Prostate gland (tissue), 2 donors: Measurements from ENCODE around the gene PCID2. TPM values are rescaled to one million over a fixed set of nuclear protein-coding genes. Genes with fewer than 3 reads are reported as not detected.

ENCODE experiments used
- DNase-seq: peaks from one replicate; pipeline ENCODE4 v3.0.0-alpha.2; 2019; ENCODE audit warnings: low spot score
- H3K27ac ChIP-seq, 2 donors: fragments of 200-600 bp; sonication (generic); 2 replicates each; pipeline ENCODE4 v1.5.1; 2017 to 2019
- H3K27me3 ChIP-seq: fragments of 200-600 bp; sonication (generic); replicated peaks from 2 replicates; pipeline ENCODE4 v1.5.1; 2019; ENCODE audit not compliant: insufficient read depth
- H3K36me3 ChIP-seq, 2 donors: fragments of 200-600 bp; sonication (generic); 1 replicate in 1 of 2; 2 replicates in 1 of 2; pipeline versions ENCODE4 v1.5.1 to v1.8.1; 2017 to 2019
- H3K4me1 ChIP-seq: fragments of 200-600 bp; sonication (generic); replicated peaks from 2 replicates; pipeline ENCODE4 v1.5.1; 2019
- H3K4me3 ChIP-seq, 2 donors: fragments of 200-600 bp; sonication (generic); 2 replicates each; pipeline ENCODE4 v1.5.1; 2017 to 2019
- H3K9me3 ChIP-seq: fragments of 200-600 bp; sonication (generic); 2 replicates; pipeline ENCODE4 v1.5.1; 2017
- POLR2A ChIP-seq: fragments of 450-650 bp; IDR thresholded peaks from one replicate; pipeline ENCODE4 v1.6.1; 2016; ENCODE audit warnings: antibody characterized with exemption, mild to moderate bottlenecking
- POLR2AphosphoS5 ChIP-seq: sonication (generic); formaldehyde crosslinking; IDR thresholded peaks from one replicate; pipeline ENCODE4 v1.6.1; 2017; ENCODE audit warnings: antibody characterized with exemption
- WGBS: methylation state at CpG from one replicate; pipeline ENCODE4 v1.1.5; 2018; 5-methylcytosine and 5-hydroxymethylcytosine counted together
- intact Hi-C: fragments of 100-400 bp; cut with DNase I; formaldehyde crosslinking; loops from one replicate; pipeline ENCODE4 v1.14.2; 2022
- total RNA-seq, 2 donors: library from RNA; depleted of rRNA; stranded (reverse); fragments of >200 nt; gene quantifications; one replicate each; pipeline ENCODE4 v1.1.0, GENCODE V29; 2016
- TF ChIP-seq, protein P1 (sequence below), 4 experiments: fragments of 200-600 bp in 2 of 4; fragments of 450-650 bp in 2 of 4; sonication (generic) in 2 of 4; IDR thresholded peaks; 1 replicate in 3 of 4; 2 replicates in 1 of 4; pipeline ENCODE4 v1.5.1; 2016 to 2019; ENCODE audit warnings: antibody characterized with exemption in 4 of 4, mild to moderate bottlenecking in 2 of 4, moderate library complexity in 2 of 4

The PCID2 gene
- total RNA-seq, 2 donors from 2014 or later = 47.7 to 48.6 TPM

- TF ChIP-seq POLR2AphosphoS5 (no peak), POLR2A (no peak)
- TF ChIP-seq, protein P1, sequence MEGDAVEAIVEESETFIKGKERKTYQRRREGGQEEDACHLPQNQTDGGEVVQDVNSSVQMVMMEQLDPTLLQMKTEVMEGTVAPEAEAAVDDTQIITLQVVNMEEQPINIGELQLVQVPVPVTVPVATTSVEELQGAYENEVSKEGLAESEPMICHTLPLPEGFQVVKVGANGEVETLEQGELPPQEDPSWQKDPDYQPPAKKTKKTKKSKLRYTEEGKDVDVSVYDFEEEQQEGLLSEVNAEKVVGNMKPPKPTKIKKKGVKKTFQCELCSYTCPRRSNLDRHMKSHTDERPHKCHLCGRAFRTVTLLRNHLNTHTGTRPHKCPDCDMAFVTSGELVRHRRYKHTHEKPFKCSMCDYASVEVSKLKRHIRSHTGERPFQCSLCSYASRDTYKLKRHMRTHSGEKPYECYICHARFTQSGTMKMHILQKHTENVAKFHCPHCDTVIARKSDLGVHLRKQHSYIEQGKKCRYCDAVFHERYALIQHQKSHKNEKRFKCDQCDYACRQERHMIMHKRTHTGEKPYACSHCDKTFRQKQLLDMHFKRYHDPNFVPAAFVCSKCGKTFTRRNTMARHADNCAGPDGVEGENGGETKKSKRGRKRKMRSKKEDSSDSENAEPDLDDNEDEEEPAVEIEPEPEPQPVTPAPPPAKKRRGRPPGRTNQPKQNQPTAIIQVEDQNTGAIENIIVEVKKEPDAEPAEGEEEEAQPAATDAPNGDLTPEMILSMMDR (IDR thresholded peaks at IDR 0.05) = no peak
- H3K4me3 ChIP-seq = no peak overlapping the region
- no peaks in the 10 kb centered on the region for H3K36me3 ChIP-seq
- intact Hi-C loops = loop anchor here (5.0 to 10.0 kb wide), 3 partner anchors 48 to 336 kb away; partner anchors contain the start of genes CUL4A, DCUN1D2, LAMP1 and PCID2
- no peaks in the 10 kb centered on the region for H3K9me3 ChIP-seq
- H3K27ac ChIP-seq = no peak overlapping the region
- DNase-seq = no peak
- WGBS = 65% methylated on average over 7 of the region's 7 CpGs
- H3K4me1 ChIP-seq = no peaks in the 10 kb centered on the region
- H3K27me3 ChIP-seq = no peaks in the 10 kb centered on the region
These were observed 49.5 kb downstream of the PCID2 start for GRCh38 chr13:113158946-113159345.

DNA sequence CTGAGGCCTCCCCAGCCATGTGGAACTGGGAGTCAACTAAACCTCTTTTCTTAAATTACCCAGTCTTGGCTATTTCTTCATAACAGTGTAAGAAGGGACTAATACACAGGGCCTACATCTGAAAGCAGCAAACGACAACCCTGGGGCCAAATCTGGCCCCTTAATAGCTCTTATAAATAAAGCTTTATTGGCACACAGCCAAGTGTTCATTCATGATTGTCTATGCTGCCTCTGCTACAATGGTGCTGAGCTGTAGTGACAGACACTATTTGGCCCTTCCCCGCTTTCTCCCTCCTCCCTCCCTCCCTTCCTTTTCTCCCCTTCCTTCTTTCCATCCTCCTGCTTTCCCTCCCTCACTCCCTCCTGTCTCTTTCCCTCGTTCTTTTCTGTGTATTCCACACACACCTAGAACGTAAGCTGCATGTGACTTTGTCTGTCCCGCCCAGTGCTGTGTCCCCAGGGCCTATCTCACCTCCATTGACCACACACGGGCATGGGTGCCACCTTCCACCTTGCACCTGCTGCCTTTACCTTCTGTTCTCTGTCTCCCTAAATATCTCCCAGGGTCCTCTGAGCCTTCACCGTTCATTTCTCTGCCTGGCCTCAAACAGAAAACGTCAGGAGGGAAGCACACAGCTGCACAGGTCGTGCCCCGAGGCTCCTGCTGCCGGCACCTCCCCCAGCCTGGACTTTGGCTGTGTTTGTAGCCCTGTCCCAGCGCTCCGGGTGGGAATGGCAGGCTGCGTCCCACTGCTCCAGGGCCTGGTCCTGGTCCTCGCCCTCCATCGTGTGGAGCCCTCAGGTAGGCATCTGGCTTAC lies 50.3 kb downstream of the PCID2 start, which contains the start of gene PROZ:
PROZ (plus strand) TSS at position 720 of the 819 bp plus-strand sequence; CDS start at position 733, 13 bp downstream.
- Histone ChIP-seq H3K9me3 (no peaks in the 10 kb centered on the region), H3K27me3 (no peaks in the 10 kb centered on the region), H3K4me1 (no peaks in the 10 kb centered on the region), H3K36me3 (no peaks in the 10 kb centered on the region), H3K4me3 (no peak within 1 kb of the TSS), H3K27ac (no peak within 1 kb of the TSS)
- DNase-seq = no peak
- intact Hi-C loops = loop anchor here (5.0 to 10.0 kb wide), 3 partner anchors 49 to 337 kb away; partner anchors contain the start of genes CUL4A, DCUN1D2, LAMP1 and PCID2
- whole genome bisulfite sequencing = 62% methylated on average over 16 of the region's 16 CpGs
- TF ChIP-seq, protein P1 (IDR thresholded peaks at IDR 0.05) = no peak
- no peak for TF ChIP-seq POLR2AphosphoS5
- TF ChIP-seq POLR2A = no peak

GRCh38 chr13:113157206-113157928 lies 51.1 kb downstream of the PCID2 start:
- no peaks in the 10 kb centered on the region for H3K4me1 ChIP-seq
- no peak overlapping the region for H3K4me3 ChIP-seq
- H3K9me3 ChIP-seq = no peaks in the 10 kb centered on the region
- DNase-seq = no peak
- no peaks in the 10 kb centered on the region for H3K27me3 ChIP-seq
- no peak for TF ChIP-seq POLR2AphosphoS5
- TF ChIP-seq POLR2A = no peak
- TF ChIP-seq, protein P1 (IDR thresholded peaks at IDR 0.05) = no peak
- no peaks in the 10 kb centered on the region for H3K36me3 ChIP-seq
- H3K27ac ChIP-seq = no peak overlapping the region
- intact Hi-C loops = loop anchor here (5.0 to 10.0 kb wide), 3 partner anchors 50 to 337 kb away; partner anchors contain the start of genes CUL4A, DCUN1D2, LAMP1 and PCID2
- WGBS = 72% methylated on average over 12 of the region's 12 CpGs

DNA sequence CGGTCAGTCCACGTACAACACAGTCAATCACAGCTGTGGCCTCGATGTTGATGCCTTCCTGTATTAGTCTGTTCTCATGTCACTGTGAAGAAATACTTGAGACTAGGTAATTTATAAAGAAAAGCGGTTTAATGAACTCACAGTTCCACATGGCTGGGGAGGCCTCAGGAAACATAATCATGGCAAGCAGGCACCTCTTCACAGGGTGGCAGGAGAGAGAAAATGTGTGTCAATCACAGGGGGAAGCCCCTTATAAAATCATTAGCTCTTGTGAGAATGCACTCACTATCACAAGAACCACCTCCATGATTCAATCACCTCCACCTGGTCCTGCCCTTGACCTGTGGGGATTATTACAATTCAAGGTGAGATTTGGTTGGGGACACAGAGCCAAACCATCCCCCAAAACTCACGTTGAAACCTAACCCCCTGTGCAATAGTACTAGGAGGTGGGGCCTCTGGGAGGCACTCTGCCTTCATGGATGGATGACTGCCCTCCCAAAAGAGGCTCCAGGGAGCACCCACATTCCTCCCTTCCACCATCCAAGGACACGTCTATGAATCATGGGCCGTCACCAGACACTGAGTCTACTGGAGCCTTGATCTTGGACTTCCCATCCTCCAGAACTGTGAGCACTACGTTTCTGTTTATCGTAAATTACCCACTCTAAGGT lies 52.4 kb downstream of the PCID2 start:
- H3K4me3 ChIP-seq = no peak overlapping the region
- no peaks in the 10 kb centered on the region for H3K4me1 ChIP-seq
- DNase-seq = no peak
- WGBS = 80% methylated on average over 9 of the region's 9 CpGs
- H3K36me3 ChIP-seq = no peaks in the 10 kb centered on the region
- TF ChIP-seq POLR2A (no peak), POLR2AphosphoS5 (no peak)
- TF ChIP-seq, protein P1 (IDR thresholded peaks at IDR 0.05) = no peak
- H3K9me3 ChIP-seq = no peaks in the 10 kb centered on the region
- no peaks in the 10 kb centered on the region for H3K27me3 ChIP-seq
- intact Hi-C loops = loop anchor here (5.0 to 10.0 kb wide), 3 partner anchors 51 to 339 kb away; partner anchors contain the start of genes CUL4A, DCUN1D2, LAMP1 and PCID2
- no peak overlapping the region for H3K27ac ChIP-seq
